Measurements from ENCODE around the gene SVOP.
"Not testable (repeated sequence)": the region's sequence is repeated elsewhere in the genome, so short reads cannot be mapped to it uniquely, and the experiment has no call there.

Gene SVOP

GRCh38 chr12:108884116-108885012, 136.5 kb downstream of the SVOP start:
- no peak overlapping the region for H3K9ac ChIP-seq (ENCODE audit: low read length)
- H3K4me1 ChIP-seq (ENCODE audit: control insufficient read depth, insufficient read depth, low read length) = no peaks in the 10 kb centered on the region
- no peak overlapping the region for H3K27ac ChIP-seq (ENCODE audit: low read depth, low read length)
- H3K27me3 ChIP-seq (ENCODE audit: control insufficient read depth, insufficient read depth, low read length) = no peaks in the 10 kb centered on the region
- no peak overlapping the region for H3K4me3 ChIP-seq (ENCODE audit: low read length)
- H3K36me3 ChIP-seq (ENCODE audit: control insufficient read depth, insufficient read depth, low read length) = no peaks in the 10 kb centered on the region

DNA sequence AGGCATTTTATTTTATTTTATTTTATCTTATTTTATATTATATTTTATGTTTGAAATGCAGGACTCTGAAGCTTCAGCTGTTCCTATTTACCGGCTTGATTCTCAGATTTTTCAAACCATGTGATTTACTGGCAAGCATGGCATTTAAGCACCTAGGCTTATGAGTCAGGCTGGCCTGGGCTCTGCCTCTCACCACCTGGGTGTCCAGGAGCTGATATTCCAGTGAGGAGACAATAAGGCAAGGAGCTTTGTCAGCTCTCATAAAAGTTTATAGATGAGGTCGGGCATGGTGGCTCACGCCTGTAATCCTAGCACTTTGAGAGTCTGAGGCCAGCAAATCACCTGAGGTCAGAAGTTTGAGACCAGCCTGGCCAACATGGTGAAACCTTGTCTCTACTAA, 138.9 kb downstream of the SVOP start:
- Histone ChIP-seq H3K27me3 (ENCODE audit: control insufficient read depth, insufficient read depth, low read length) (no peaks in the 10 kb centered on the region), H3K4me1 (ENCODE audit: control insufficient read depth, insufficient read depth, low read length) (no peaks in the 10 kb centered on the region)

DNA sequence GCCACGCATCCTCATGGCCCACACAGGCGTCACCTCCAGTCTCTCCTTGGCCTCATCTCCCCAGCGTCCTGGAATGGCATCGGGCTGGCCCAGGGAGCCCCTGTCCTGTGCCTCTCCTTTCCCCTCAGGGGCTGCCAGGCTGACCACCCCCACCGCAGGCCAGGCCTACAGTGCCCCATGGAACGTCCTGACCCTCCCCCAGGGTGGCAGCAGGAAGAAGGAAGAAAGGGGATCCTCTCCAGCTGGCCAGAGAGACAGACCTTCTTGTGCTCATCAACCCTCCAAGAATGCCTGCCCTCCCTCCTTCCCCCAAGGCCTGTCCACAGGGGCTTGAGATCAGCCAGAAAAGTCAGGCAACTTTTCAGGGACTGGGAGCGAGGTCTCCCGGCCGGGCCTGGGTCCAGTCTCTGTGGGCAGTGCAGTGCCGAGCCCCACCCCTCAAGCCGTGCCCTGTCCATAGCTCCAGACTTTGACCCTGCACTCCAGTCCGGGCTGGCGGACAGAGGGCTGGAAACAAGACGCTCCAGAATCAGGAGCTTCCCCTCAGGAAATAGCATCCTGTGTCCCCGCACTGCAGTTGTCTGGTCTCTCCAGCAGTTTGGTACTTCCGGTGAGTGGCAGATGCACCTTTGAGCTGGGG, 141.1 kb downstream of the SVOP start, which contains the start of gene DAO:
Gene DAO, plus strand, starts transcription at position 478 of the 640 bp plus-strand sequence. CDS start 4,915 bp downstream, outside the sequence.
- Histone ChIP-seq H3K27ac (ENCODE audit: low read depth, low read length) (no peak within 1 kb of the TSS), H3K4me1 (ENCODE audit: control insufficient read depth, insufficient read depth, low read length) (no peaks in the 10 kb centered on the region), H3K9ac (ENCODE audit: low read length) (no peak within 1 kb of the TSS), H3K27me3 (ENCODE audit: control insufficient read depth, insufficient read depth, low read length) (no peaks in the 10 kb centered on the region), H3K4me3 (ENCODE audit: low read length) (no peak within 1 kb of the TSS), H3K36me3 (ENCODE audit: control insufficient read depth, insufficient read depth, low read length) (no peaks in the 10 kb centered on the region)

More for the DNA sequence above, 138.9 kb downstream of the SVOP start:
- Histone ChIP-seq H3K27ac (ENCODE audit: low read depth, low read length) (no peak overlapping the region), H3K4me3 (ENCODE audit: low read length) (no peak overlapping the region), H3K9ac (ENCODE audit: low read length) (no peak overlapping the region), H3K36me3 (ENCODE audit: control insufficient read depth, insufficient read depth, low read length) (no peaks in the 10 kb centered on the region)

DNA sequence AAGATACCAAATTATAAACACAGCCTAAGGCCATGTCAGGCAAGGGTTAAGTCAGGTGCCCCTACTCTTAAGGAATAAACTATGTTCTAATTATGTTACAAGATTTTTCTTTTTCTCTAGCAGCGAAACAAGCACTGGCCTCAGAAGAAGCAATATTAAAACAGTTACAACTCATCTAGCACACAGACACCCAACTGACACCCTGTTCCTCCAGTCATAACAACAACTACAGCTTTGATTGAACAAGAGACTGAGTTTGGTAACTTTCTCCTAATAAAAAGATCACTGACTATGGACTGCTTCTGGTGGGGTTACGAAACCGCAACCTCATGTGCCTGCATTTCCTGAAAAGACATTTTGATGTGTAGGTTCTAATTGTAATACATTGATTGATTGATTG, 144.3 kb downstream of the SVOP start:
- Histone ChIP-seq H3K4me3 (ENCODE audit: low read length) (no peak overlapping the region), H3K9ac (ENCODE audit: low read length) (no peak overlapping the region), H3K4me1 (ENCODE audit: control insufficient read depth, insufficient read depth, low read length) (no peaks in the 10 kb centered on the region), H3K27ac (ENCODE audit: low read depth, low read length) (no peak overlapping the region), H3K27me3 (ENCODE audit: control insufficient read depth, insufficient read depth, low read length) (no peaks in the 10 kb centered on the region), H3K36me3 (ENCODE audit: control insufficient read depth, insufficient read depth, low read length) (no peaks in the 10 kb centered on the region)

- H3K4me1 ChIP-seq (ENCODE audit: control insufficient read depth, insufficient read depth, low read length) = no peaks in the 10 kb centered on the region
- no peak overlapping the region for H3K9ac ChIP-seq (ENCODE audit: low read length)
- no peaks in the 10 kb centered on the region for H3K27me3 ChIP-seq (ENCODE audit: control insufficient read depth, insufficient read depth, low read length)
- H3K27ac ChIP-seq (ENCODE audit: low read depth, low read length) = no peak overlapping the region
- H3K4me3 ChIP-seq (ENCODE audit: low read length) = no peak overlapping the region
- no peaks in the 10 kb centered on the region for H3K36me3 ChIP-seq (ENCODE audit: control insufficient read depth, insufficient read depth, low read length)
Measured at GRCh38 chr12:108875682-108876361, 145.0 kb downstream of the SVOP start.

GRCh38 chr12:108875280-108875679, 145.6 kb downstream of the SVOP start:
- Histone ChIP-seq H3K4me1 (ENCODE audit: control insufficient read depth, insufficient read depth, low read length) (no peaks in the 10 kb centered on the region), H3K36me3 (ENCODE audit: control insufficient read depth, insufficient read depth, low read length) (no peaks in the 10 kb centered on the region), H3K4me3 (ENCODE audit: low read length) (no peak overlapping the region), H3K27me3 (ENCODE audit: control insufficient read depth, insufficient read depth, low read length) (no peaks in the 10 kb centered on the region), H3K9ac (ENCODE audit: low read length) (no peak overlapping the region), H3K27ac (ENCODE audit: low read depth, low read length) (no peak overlapping the region)

GRCh38 chr12:108868781-108869180, 152.1 kb downstream of the SVOP start:
- no peak overlapping the region for H3K27ac ChIP-seq (ENCODE audit: low read depth, low read length)
- no peaks in the 10 kb centered on the region for H3K36me3 ChIP-seq (ENCODE audit: control insufficient read depth, insufficient read depth, low read length)
- no peak overlapping the region for H3K4me3 ChIP-seq (ENCODE audit: low read length)
- H3K27me3 ChIP-seq (ENCODE audit: control insufficient read depth, insufficient read depth, low read length) = no peaks in the 10 kb centered on the region
- no peak overlapping the region for H3K9ac ChIP-seq (ENCODE audit: low read length)
- H3K4me1 ChIP-seq (ENCODE audit: control insufficient read depth, insufficient read depth, low read length) = no peaks in the 10 kb centered on the region

GRCh38 chr12:108866083-108866482, 154.8 kb downstream of the SVOP start:
- H3K9ac ChIP-seq (ENCODE audit: low read length); H3K27me3 ChIP-seq (ENCODE audit: control insufficient read depth, insufficient read depth, low read length); H3K36me3 ChIP-seq (ENCODE audit: control insufficient read depth, insufficient read depth, low read length); H3K4me3 ChIP-seq (ENCODE audit: low read length); H3K4me1 ChIP-seq (ENCODE audit: control insufficient read depth, insufficient read depth, low read length); H3K27ac ChIP-seq (ENCODE audit: low read depth, low read length): not testable (repeated sequence)

- H3K9ac ChIP-seq (ENCODE audit: low read length) = no peak overlapping the region
- H3K4me3 ChIP-seq (ENCODE audit: low read length) = no peak overlapping the region
- no peaks in the 10 kb centered on the region for H3K36me3 ChIP-seq (ENCODE audit: control insufficient read depth, insufficient read depth, low read length)
- no peaks in the 10 kb centered on the region for H3K27me3 ChIP-seq (ENCODE audit: control insufficient read depth, insufficient read depth, low read length)
- no peaks in the 10 kb centered on the region for H3K4me1 ChIP-seq (ENCODE audit: control insufficient read depth, insufficient read depth, low read length)
- no peak overlapping the region for H3K27ac ChIP-seq (ENCODE audit: low read depth, low read length)
Measured at GRCh38 chr12:108865169-108865568, 155.7 kb downstream of the SVOP start.

GRCh38 chr12:108862588-108862959, 158.3 kb downstream of the SVOP start:
- H3K4me3 ChIP-seq (ENCODE audit: low read length) = no peak overlapping the region
- no peaks in the 10 kb centered on the region for H3K4me1 ChIP-seq (ENCODE audit: control insufficient read depth, insufficient read depth, low read length)
- no peak overlapping the region for H3K9ac ChIP-seq (ENCODE audit: low read length)
- H3K27me3 ChIP-seq (ENCODE audit: control insufficient read depth, insufficient read depth, low read length) = no peaks in the 10 kb centered on the region
- no peaks in the 10 kb centered on the region for H3K36me3 ChIP-seq (ENCODE audit: control insufficient read depth, insufficient read depth, low read length)
- no peak overlapping the region for H3K27ac ChIP-seq (ENCODE audit: low read depth, low read length)

DNA sequence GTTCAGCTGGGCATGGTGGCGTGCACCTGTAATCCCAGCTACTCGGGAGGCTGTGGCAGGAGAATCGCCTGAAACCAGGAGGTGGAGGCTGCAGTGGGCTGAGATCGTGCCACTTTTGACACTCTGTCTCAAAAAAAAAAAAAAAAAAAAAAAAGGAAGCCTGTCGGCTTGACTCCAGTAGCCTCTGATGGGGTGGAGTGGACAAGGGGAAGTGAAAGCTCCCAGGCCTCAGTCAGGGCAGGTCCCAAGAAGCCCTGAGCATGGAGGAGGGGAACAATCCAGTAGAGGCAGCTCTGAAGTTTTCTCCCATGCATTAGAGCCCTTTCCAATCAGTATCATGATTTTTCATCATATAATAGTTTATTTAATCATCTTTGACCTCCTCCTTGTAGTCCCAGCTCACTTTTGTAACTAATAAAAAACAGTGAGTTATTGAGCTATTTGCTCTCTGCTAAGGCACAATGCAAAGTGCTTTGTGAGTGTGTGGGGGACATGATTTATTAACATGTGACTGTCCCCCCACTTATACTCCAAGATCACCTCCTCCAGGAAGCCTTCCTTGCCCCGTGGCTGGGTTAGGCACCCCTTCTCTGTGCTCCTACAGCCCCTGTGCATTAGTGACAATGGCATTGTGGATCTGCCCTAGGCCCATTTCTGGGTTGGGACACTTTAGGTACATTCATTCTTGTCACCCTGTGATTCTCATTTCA, 158.8 kb downstream of the SVOP start:
- Histone ChIP-seq H3K4me1 (ENCODE audit: control insufficient read depth, insufficient read depth, low read length) (no peaks in the 10 kb centered on the region), H3K27ac (ENCODE audit: low read depth, low read length) (no peak overlapping the region), H3K27me3 (ENCODE audit: control insufficient read depth, insufficient read depth, low read length) (no peaks in the 10 kb centered on the region), H3K9ac (ENCODE audit: low read length) (no peak overlapping the region), H3K36me3 (ENCODE audit: control insufficient read depth, insufficient read depth, low read length) (no peaks in the 10 kb centered on the region), H3K4me3 (ENCODE audit: low read length) (no peak overlapping the region)

DNA sequence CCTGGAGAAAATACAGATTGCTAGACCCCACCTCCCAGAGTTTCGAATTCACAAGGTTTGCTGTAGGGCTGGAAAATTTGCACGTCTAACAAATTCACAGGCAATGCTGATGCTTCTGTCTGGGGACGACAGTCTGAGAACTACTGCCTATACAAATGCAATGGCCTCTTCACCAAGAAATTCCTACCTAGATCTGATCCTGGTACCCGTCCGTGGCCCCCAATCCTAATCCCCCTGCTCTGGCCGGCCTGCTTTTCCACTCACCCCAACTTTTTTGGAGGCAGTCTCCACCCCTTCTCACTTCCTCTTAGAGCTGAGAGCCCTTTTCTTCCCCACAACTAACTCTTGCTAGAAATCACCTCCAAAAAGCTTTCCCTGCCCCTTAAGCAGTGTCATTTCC, 160.4 kb downstream of the SVOP start:
- Histone ChIP-seq H3K4me1 (ENCODE audit: control insufficient read depth, insufficient read depth, low read length) (peaks cover 8% of the 10 kb centered on the region), H3K4me3 (ENCODE audit: low read length) (no peak overlapping the region), H3K27ac (ENCODE audit: low read depth, low read length) (no peak overlapping the region), H3K27me3 (ENCODE audit: control insufficient read depth, insufficient read depth, low read length) (no peaks in the 10 kb centered on the region), H3K36me3 (ENCODE audit: control insufficient read depth, insufficient read depth, low read length) (no peaks in the 10 kb centered on the region), H3K9ac (ENCODE audit: low read length) (no peak overlapping the region)

Measured in rectal smooth muscle tissue (tissue), 1 donor.